ENCODE measurements around the gene AKT2.

AKT2 gene

DNA sequence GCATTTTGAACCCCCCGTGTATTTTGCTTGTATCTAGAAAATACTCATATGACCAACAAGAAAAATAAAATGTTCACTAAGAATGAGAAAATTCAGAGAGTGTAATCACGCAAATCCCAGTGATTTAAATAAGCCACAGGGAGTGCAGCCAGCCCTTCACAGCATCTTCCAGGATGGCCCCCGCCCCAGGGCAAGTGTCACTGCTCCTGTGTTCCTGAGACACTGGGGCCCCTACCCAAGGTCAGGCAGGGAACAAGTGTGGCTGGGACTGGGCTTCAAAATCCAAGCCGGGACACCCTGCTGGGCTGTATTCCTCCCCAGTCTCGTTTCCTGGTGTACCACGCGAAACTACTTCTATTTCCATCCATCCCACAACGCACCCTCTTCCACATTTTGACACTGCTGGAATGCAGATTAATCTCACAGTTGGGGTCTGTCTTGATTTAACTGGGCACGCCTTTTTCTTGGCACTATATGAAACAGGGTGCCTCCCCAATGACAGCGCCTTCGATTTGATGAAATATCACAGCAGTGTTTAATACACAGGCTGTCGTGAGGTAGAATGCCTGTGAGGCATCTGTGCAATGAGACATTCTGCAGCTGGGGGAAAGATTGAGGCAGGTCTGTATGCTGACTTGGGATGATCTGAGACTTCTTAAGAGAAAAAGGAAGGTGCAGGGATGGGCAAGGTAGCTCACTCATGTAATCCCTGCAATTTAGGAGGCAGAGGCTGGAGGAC lies 40.4 kb downstream of the AKT2 start:
- TF ChIP-seq GATA3 (IDR thresholded peaks at IDR 0.05; ENCODE audit: low read depth, low read length) = no peak
- TF ChIP-seq GATA2 (IDR thresholded peaks at IDR 0.05; ENCODE audit: low read depth, low read length) = no peak

DNA sequence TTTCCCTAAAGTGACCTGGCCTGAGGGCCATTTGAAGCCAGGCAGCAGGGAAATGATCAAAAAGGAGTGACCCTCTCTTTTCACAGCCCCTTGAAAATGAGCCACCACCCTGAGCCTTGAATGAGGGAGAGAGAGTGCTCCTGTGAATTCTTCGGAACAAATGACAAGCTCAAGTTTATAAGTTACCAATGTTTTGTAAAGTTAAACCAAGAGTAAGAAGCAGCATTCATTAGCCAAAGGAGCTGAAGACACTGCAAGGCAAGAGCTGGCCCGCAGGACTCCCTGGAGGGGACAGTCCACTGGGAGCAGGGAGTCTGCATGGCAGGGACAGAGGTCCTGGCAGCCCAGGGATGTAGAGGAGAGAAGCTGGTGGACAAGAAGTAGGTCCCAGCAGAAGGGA lies 42.0 kb downstream of the AKT2 start:
- TF ChIP-seq GATA2 (IDR thresholded peaks at IDR 0.05; ENCODE audit: low read depth, low read length) (no peak), GATA3 (IDR thresholded peaks at IDR 0.05; ENCODE audit: low read depth, low read length) (no peak)

DNA sequence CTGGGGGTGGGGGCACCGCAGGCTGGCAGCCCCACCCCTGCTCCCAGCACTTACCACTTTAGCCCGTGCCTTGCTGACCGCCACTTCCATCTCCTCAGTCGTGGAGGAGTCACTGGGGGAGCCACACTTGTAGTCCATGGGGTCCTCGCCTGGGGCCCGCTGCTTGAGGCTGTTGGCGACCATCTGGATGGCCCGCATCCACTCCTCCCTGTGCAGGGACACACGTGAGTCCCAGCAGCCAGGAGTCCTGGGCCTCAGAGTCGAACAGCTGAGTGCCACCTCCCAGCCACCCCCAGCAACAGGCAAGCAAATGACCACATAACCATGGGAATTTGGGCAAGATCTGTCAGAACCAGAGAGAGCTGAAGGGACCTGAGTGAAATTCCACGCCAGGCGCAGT lies 42.7 kb downstream of the AKT2 start:
- no peak for TF ChIP-seq GATA3 (IDR thresholded peaks at IDR 0.05; ENCODE audit: low read depth, low read length)
- TF ChIP-seq GATA2 (IDR thresholded peaks at IDR 0.05; ENCODE audit: low read depth, low read length) = no peak

DNA sequence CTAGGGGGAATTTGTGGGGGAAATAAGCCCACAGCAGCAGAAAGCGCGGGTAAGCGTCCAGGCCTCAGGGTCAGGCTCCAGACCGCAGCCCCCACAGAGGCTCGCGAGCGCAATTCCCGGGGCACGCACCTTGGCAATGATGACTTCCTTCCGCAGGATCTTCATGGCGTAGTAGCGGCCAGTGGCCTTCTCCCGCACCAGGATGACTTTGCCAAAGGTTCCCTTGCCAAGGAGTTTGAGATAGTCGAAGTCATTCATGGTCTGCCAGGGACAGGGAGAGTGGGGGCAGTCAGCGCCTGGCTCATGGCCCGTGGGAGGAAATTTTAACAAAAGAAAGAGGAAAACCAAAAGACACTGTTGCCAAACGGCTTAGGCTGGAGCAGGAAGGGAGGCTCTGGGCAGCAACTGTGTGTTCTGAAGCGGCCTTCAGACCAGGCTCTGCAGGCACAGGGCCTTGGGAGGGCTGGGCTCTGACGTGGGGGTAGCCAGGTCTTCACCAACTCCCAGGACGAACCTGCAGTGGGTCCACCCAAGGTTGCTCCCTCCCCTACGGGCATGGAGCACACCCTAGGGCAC lies 43.2 kb downstream of the AKT2 start:
- TF ChIP-seq GATA2 (IDR thresholded peaks at IDR 0.05; ENCODE audit: low read depth, low read length) (no peak), GATA3 (IDR thresholded peaks at IDR 0.05; ENCODE audit: low read depth, low read length) (no peak)

DNA sequence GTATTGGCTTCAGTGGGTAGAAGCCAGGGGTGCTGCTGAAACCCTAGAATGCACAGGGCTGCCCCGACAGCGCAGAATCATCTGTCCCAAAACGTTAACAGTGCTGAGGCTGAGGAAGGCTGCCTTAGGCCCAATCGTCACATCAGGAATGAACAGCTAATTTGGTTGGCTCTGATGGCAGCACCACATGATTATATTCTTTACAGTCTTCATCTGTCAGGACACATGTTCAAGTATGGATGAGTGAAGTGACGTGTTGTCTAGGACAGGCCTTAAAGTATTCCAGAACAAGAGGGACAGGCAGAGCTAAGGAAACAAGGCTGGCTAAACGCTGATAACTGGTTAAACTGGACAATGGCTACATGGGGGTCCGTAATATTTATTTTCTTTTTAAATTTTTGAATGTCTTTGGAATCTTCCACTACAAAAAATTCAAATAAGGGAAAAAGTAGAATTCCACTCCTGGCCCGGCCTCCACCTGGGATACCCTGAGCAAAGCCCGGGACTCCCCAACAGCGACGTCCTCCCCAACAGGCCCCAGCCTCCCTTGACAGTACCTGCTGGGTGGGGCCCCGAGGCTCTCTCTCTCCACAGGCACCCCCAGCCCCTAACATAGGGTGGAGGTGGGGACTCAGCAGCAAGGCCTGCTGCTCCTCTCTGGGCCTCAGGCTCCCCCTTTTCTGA lies 43.9 kb downstream of the AKT2 start:
- no peak for TF ChIP-seq GATA3 (IDR thresholded peaks at IDR 0.05; ENCODE audit: low read depth, low read length)
- TF ChIP-seq GATA2 (IDR thresholded peaks at IDR 0.05; ENCODE audit: low read depth, low read length) = no peak

DNA sequence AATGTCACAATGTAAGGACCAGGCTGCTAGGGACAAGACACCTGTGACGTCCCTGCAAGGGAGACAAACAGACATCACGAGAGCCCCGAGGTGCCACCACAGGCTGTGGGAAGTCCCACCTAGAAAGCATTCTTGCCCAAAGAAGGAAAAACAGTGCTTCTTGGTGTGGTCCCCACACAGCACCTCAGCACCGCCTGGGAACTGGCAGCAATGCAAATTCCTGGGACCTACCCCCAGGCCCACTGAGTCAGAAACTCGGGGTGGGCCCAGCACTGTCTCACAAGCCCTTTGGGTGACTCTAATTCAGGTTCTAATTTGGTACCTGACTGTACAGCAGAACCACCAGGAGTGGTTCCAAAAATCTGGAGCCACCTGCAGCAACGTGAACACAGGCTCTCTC lies 44.8 kb downstream of the AKT2 start:
- TF ChIP-seq GATA3 (IDR thresholded peaks at IDR 0.05; ENCODE audit: low read depth, low read length) (no peak), GATA2 (IDR thresholded peaks at IDR 0.05; ENCODE audit: low read depth, low read length) (no peak)

DNA sequence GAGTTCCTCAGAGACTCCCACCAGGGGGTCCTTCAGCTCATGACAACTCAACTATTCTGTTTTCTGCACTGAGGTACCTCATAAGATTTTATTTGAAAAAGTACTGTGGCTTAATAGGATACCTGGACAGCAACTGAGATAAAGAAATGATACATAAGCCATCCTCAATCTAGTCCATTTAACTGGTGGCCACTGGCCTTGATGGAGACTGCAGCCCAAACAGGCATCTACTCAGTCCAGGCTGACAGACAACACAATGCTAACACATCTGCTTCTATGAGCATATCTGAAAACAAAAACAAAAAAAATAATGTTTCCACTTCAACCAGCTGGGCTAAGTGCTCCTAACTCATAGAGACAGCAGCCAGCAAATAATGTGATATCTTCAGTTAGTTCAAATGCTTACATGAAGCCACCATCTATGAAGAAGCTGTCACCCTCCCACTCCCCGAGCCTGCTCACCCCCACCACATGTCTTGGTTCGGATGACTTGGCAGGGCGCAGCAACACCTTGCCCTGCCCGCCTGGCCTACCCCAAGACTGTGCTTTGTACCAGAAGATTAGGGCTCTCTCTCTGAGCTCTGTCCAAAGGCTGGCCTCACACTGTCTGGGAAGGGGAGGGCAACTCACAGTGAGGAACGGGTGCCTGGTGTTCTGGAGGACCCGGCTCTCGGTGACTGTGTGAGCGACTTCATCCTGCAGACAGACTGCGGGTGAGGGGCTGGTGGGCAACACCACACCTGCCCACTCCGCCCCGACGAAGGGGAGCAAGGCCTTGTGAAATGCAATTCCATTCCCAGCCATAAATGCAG lies 45.5 kb downstream of the AKT2 start:
- no peak for TF ChIP-seq GATA3 (IDR thresholded peaks at IDR 0.05; ENCODE audit: low read depth, low read length)
- TF ChIP-seq GATA2 (IDR thresholded peaks at IDR 0.05; ENCODE audit: low read depth, low read length) = no peak

DNA sequence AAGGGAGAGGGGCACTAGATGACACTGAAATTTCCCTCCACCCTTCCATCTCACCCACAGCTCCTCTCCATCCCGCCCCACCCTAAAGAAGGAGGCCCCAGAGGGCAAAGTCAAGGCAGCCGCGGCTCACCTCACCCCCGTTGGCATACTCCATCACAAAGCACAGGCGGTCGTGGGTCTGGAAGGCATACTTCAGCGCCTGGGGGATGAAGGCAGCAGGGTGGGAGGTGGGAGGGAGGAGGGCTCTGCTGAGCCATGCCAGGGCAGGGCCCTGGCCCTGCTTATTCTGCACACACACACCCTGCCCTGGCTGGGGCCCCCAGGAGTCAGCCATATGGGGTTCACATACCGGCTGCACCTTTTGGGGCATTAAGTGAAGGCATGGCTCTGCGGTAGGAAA lies 46.4 kb downstream of the AKT2 start:
- no peak for TF ChIP-seq GATA3 (IDR thresholded peaks at IDR 0.05; ENCODE audit: low read depth, low read length)
- TF ChIP-seq GATA2 (IDR thresholded peaks at IDR 0.05; ENCODE audit: low read depth, low read length) = no peak

DNA sequence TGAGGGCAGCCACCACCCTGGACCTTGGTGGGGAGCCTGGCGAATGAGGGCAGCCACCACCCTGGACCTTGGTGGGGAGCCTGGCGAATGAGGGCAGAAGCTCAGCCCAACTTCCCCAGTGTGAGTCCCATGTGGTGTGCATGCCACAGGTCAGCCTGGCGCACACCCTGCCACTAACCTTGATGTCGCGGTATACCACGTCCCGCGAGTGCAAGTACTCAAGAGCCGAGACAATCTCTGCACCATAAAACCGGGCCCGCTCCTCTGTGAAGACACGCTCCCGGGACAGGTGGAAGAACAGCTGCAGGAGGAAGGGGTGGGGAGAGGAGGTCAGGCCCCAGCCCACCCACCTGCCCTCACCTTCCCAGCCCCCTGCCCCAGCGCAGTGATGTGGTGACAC lies 47.4 kb downstream of the AKT2 start:
- TF ChIP-seq GATA3 (IDR thresholded peaks at IDR 0.05; ENCODE audit: low read depth, low read length) = no peak
- TF ChIP-seq GATA2 (IDR thresholded peaks at IDR 0.05; ENCODE audit: low read depth, low read length) = no peak

DNA sequence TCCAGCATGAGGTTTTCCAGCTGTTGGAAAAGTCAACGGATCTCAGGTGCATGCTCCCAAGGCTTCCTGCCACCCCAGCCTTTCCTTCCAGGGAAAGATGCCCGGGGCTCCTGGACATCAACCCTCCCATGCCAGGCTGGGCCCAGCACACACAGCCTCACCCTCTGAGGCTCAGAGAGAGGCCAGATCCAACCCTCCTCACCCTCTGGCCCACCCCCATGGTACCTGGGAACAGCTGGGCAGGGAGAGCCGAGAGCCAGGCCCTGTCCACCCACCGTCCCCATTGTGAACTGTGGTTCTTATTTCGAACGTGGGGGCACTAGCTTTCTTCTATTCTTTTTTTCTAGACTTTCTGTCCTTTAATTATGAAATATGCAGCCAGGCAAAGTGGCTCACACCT lies 48.8 kb downstream of the AKT2 start:
- TF ChIP-seq GATA2 (IDR thresholded peaks at IDR 0.05; ENCODE audit: low read depth, low read length) (no peak), GATA3 (IDR thresholded peaks at IDR 0.05; ENCODE audit: low read depth, low read length) (no peak)

DNA sequence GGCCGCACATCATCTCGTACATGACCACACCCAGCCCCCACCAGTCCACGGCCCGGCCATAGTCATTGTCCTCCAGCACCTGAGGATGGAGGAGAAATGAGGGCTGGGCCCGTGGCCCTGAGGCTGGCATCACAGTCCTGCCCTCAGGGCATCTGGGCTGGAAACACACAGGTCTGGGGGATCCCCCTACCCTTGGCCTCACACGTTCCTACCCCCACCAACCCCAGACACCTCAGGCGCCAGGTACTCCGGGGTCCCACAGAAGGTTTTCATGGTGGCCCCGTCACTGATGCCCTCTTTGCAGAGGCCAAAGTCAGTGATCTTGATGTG lies 49.2 kb downstream of the AKT2 start:
- no peak for TF ChIP-seq GATA3 (IDR thresholded peaks at IDR 0.05; ENCODE audit: low read depth, low read length)

DNA sequence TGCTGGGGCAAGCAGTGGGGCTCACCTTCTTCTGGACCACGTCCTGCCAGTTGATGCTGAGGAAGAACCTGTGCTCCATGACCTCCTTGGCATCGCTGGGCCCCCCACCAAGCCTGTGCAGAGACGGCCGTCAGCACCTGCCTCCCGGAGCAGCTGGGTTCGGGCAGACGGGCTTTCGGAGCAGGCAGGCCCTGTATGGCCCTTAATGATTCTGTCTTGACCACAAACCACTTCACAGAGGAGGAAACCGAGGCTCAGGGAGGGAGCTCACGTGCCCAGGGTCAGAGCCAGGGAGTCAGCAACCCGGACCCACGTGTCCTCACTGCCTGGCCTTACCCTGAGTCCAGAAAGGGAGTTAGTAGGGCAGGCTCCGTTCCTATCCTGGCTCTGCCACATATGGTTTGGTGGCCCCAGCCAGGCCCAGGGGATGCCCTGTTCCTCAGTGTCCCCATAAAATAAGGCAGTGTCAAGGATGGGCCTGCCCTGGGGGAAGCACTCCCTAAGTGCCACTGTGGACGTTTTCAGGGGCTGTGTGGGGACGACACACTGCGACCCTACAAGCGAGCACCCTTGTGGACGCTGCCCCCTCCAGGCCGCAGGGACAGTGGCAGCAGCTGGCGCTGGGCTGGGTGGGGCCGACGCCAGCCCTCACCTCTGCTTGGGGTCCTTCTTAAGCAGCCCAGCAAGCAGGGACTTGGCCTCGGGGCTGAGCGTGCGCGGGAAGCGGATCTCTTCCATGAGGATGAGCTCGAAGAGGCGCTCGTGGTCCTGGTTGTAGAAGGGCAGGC lies 49.7 kb downstream of the AKT2 start:
- TF ChIP-seq GATA3 (IDR thresholded peaks at IDR 0.05; ENCODE audit: low read depth, low read length) = no peak
- no peak for TF ChIP-seq GATA2 (IDR thresholded peaks at IDR 0.05; ENCODE audit: low read depth, low read length)

DNA sequence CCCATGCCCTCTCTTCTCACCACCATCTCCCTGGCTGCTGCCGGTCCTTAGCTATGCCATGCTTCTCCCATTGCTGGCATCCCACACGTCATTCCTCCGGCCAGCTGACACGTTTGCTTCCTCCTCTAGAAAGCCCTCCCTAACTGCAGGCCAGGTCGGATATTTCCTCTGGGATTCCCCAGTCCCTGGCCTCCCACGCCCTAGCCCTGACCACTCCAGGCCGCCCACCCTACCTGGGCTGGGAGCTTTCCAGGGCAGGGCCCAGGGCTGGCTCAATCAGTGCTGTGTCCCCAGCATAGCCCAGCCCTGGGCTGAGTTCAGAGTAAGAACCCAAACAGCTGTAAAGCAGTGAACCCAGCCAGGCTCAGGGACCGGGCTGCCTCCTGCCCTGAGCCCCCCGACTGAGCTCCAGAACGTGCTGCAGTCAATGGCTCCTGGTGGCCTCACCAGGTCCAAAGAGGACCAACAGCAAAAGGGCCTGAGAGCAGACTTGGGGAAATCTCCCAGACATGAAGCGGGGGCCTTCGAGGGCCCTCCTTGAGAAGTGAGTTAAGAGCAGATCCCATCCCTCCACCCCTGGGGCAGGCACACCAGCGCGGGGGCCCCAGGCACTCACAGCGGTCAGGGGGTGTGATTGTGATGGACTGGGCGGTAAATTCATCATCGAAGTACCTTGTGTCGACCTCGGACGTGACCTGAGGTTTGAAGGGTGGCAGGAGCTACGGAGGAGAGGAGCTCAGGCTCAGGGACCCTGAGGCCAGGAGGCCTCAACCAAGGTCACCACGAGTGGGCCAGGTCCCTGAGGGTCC lies 50.5 kb downstream of the AKT2 start:
- no peak for TF ChIP-seq GATA2 (IDR thresholded peaks at IDR 0.05; ENCODE audit: low read depth, low read length)
- TF ChIP-seq GATA3 (IDR thresholded peaks at IDR 0.05; ENCODE audit: low read depth, low read length) = no peak

Data from SH-SY5Y (cell line).